HFFc6 (cell line): ENCODE results near the gene GTSE1. TPM values are rescaled to one million over a fixed set of nuclear protein-coding genes. Genes with fewer than 3 reads are reported as not detected.

Experiments
- DNase-seq: peaks from one replicate; pipeline ENCODE4 v3.0.0-alpha.2; 2018
- H3K27ac Mint-ChIP-seq: 2 replicates; pipeline ENCODE4 v1.8.0; 2020; ENCODE audit warnings: mild to moderate bottlenecking, mixed read lengths
- H3K27me3 Mint-ChIP-seq: 2 replicates; pipeline ENCODE4 v1.8.0; 2021; ENCODE audit warnings: mild to moderate bottlenecking, moderate library complexity, mixed read lengths; ENCODE audit not compliant: insufficient read depth
- H3K36me3 Mint-ChIP-seq: 2 replicates; pipeline ENCODE4 v1.8.0; 2021; ENCODE audit warnings: low read depth, mixed read lengths
- H3K4me1 Mint-ChIP-seq: 2 replicates; pipeline ENCODE4 v1.8.0; 2020; ENCODE audit warnings: low read depth, mixed read lengths
- H3K4me3 Mint-ChIP-seq: 2 replicates; pipeline ENCODE4 v1.8.0; 2020; ENCODE audit warnings: mild to moderate bottlenecking, moderate library complexity, mixed read lengths
- H3K9me3 Mint-ChIP-seq: 2 replicates; pipeline ENCODE4 v1.8.0; 2020; ENCODE audit warnings: mild to moderate bottlenecking, mixed read lengths
- total RNA-seq, 6 experiments: library from RNA; stranded (reverse); fragmentation: NEBNext Ultra II Directional; extraction: Animal tissue kit (Norgen Biotek cat#: 25700); gene quantifications; 2 replicates in 1 of 6; 3 replicates in 5 of 6; pipeline ENCODE4 v1.2.3, GENCODE V29; 2021
- TF ChIP-seq, protein P1 (sequence below): fragments of 200-600 bp; sonication (generic); IDR thresholded peaks from 2 replicates; pipeline ENCODE4 v1.5.0; 2021; ENCODE audit warnings: antibody characterized with exemption, mild to moderate bottlenecking

GTSE1 gene
- total RNA-seq, 6 experiments from 2014 or later = 12.4 to 30.5 (median 27.9) TPM

DNA sequence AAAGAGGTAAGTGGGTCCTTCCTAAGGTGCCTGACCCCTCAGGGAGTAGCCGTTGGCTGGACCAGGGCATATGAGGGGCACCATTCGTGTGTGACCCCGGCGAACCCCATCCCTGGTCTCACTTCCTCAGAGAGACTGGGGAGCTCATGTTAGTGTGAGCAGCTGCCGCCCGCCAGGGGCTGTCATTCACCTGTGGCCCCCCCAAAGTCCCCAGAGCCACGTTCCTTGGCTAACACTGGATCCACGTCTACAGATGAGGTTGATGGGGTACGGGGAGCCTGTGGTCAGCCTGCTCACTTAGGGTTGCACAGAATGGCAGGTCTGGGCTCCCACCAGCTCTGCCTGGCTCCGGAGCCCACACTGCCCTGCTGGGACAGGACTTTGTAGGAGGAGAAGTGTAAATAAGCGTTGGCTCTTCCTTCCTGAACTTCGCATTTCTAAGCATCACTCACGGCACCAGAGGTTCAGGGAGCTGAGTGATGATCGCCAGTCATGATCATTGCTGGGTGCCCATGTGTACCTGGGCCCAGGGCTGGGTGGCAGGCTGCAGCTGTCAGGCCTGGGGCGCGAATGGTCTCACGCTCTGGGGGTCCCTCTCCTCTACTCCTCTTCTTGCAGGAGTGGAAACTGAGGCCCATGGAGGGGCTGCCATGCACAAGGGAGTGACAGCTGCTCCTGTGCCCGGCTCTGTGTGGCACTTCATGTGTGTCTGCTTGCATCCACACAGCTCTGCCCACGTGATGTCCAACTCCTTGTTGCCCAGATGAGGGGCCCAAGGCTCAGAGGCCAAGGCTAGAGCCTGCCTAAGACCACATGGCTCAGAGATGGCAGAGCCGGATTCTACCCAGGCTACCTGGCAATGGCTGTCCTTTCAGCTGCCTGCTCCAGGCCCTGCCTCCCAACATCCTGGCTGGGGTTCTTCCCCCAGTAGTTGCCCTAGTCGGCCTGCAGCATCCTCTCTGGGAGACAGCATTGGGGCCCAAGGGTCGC lies 17.7 kb upstream of the GTSE1 start:
- peaks cover 33% of the 10 kb centered on the region for H3K36me3 Mint-ChIP-seq
- peaks cover 2% of the 10 kb centered on the region for H3K27me3 Mint-ChIP-seq
- H3K4me1 Mint-ChIP-seq = no peaks in the 10 kb centered on the region
- TF ChIP-seq, protein P1, sequence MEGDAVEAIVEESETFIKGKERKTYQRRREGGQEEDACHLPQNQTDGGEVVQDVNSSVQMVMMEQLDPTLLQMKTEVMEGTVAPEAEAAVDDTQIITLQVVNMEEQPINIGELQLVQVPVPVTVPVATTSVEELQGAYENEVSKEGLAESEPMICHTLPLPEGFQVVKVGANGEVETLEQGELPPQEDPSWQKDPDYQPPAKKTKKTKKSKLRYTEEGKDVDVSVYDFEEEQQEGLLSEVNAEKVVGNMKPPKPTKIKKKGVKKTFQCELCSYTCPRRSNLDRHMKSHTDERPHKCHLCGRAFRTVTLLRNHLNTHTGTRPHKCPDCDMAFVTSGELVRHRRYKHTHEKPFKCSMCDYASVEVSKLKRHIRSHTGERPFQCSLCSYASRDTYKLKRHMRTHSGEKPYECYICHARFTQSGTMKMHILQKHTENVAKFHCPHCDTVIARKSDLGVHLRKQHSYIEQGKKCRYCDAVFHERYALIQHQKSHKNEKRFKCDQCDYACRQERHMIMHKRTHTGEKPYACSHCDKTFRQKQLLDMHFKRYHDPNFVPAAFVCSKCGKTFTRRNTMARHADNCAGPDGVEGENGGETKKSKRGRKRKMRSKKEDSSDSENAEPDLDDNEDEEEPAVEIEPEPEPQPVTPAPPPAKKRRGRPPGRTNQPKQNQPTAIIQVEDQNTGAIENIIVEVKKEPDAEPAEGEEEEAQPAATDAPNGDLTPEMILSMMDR = no peak
- no peak overlapping the region for H3K4me3 Mint-ChIP-seq
- H3K9me3 Mint-ChIP-seq = no peaks in the 10 kb centered on the region
- H3K27ac Mint-ChIP-seq = no peak overlapping the region
- no peak for DNase-seq

DNA sequence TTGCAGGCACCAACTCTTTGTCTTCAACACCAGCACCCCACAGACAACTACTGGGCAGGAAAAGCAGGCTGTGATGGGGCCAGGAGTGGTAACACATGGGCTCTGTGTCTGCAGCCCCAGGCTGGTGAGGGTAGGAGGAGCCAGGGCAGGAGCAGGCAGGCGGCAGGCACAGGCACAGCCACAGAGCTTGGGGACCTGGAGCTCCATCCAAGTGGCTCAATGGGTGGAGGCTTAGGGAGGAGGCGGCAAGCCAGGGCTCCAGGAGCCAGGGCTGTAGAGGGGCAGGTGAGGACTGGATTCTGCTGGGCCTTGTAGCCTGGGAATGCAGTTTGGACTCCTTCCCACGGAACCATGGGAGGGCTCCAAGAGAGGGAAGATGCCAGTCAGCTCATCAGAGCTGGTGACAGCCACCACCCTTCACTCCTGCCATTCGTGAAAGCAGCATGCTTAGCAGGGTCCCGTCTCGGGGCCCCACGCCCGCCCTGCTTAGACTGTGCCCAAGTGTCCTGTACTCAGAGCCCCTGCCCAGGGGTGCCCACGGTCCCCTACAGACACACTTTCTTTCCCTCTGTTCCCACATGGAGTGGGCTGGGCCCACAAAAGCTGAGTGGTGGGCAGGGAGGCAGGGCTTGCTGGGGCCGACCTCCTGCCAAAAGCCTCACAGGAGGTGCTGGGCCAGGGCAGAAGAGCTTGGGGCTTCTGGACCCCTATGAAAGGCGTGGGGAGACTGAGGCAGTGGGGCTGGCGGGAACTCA lies 16.4 kb upstream of the GTSE1 start:
- Mint-ChIP-seq H3K4me3 (no peak overlapping the region), H3K27me3 (peaks cover 2% of the 10 kb centered on the region), H3K27ac (no peak overlapping the region), H3K4me1 (no peaks in the 10 kb centered on the region), H3K9me3 (no peaks in the 10 kb centered on the region), H3K36me3 (peaks cover 39% of the 10 kb centered on the region)
- no peak for DNase-seq
- TF ChIP-seq, protein P1 = no peak

DNA sequence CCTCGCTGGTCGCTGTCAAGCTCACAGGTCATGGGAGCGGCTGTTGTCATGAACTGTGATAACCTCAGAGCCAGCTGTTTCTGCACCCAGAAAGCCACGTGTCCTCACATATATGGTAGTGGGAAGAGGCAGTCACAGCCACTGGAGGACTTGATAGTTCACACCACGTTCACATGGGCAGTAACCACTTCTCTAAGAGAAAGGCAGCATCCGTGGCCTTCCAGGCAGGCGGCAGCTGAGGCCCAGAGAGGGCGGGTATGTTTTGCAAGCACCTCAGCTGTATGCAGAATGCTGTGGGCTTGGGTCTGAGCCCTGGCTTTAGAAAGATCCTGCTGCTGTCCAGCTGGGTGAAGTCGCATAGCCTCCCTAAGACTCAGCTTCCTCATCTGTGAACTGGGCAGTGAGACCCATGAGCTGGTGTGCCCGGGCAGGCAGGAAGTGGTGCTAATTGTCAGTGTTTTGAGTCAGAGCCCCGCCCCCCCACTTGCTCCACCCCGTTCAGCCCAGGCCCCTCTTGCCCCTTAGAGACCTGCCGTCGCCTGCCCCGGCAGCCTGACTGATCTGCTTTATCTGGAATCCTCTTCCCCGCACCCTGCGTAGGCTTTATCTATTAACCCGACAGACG lies 15.6 kb upstream of the GTSE1 start:
- peaks cover 2% of the 10 kb centered on the region for H3K27me3 Mint-ChIP-seq
- H3K9me3 Mint-ChIP-seq = no peaks in the 10 kb centered on the region
- TF ChIP-seq, protein P1 = no peak
- H3K27ac Mint-ChIP-seq = no peak overlapping the region
- H3K36me3 Mint-ChIP-seq = peaks cover 39% of the 10 kb centered on the region
- H3K4me1 Mint-ChIP-seq = no peaks in the 10 kb centered on the region
- no peak overlapping the region for H3K4me3 Mint-ChIP-seq
- DNase-seq = no peak

DNA sequence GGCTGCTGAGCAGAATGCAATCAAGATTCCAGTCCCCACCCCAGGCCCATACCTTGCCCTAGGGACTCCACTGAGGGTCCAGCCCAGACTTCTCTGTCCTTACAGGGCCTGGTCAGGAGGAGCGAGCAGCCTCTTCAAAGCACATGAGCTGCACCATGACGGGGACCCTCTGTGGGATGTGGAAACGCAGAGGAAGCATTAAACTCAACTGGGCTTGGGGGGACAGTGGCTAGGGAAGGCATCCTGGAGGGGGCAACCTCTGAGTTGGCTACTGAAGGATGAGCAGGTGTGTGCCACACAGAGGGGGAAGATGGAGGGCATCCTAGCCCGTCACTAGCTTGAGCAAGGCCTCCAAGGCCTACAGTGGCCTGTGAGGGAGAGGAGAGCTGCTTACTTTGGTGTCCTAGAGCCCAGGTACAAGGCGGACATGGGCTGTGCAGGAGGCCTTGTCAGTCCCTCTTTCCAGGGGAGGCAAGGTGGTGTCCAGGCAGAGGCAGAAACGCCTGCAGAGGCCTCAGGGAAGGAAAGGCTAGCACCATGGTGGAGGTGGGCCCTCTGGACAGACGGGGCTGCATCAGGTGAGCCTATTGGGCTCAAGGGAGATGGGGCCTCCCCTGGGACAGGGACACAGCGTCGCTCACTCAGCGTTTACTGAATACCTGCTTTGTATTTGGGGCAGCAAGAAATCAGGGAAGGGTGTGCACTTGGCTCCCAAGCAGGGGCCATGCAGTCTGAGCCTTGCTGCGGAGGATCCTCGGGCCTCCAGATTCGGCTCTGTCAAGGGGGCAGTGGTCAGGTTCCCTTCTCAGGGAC lies 14.6 kb upstream of the GTSE1 start:
- TF ChIP-seq, protein P1 = no peak
- Mint-ChIP-seq H3K36me3 (peaks cover 37% of the 10 kb centered on the region), H3K9me3 (no peaks in the 10 kb centered on the region), H3K27me3 (no peaks in the 10 kb centered on the region; the same call in none of the 2 replicates), H3K4me3 (no peak overlapping the region), H3K4me1 (no peaks in the 10 kb centered on the region), H3K27ac (no peak overlapping the region)
- no peak for DNase-seq

DNA sequence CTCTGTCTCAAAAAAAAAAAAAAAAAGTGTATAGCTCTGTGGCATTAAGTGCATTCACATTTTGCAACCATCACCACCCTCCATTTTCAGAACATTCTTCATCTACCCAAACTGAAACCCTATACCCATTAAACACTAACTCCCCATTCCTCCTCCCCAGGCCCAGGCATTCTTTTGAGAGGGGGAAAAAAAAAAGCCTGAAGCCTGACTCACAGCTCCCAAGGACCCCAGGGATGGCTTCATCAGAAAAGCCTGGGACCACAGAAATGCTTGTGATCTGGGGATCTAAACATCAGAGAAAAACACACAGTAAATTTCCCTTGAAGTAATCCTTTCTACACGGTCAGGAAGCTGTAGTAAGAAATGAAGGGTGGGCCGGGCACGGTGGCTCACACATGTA lies 10.7 kb upstream of the GTSE1 start:
- Mint-ChIP-seq H3K27ac (no peak overlapping the region), H3K4me1 (no peaks in the 10 kb centered on the region), H3K27me3 (no peaks in the 10 kb centered on the region; the same call in 1 of the 2 replicates), H3K9me3 (no peaks in the 10 kb centered on the region), H3K4me3 (no peak overlapping the region), H3K36me3 (peaks cover 27% of the 10 kb centered on the region)
- no peak for DNase-seq
- TF ChIP-seq, protein P1 = no peak
